DMS53 treated with DMSO at 0.1 percent for 48 hours (cell line): ENCODE measurements around the gene PSMB7.

ENCODE experiments used
- DNase-seq: peaks from one replicate; lab custom pipeline; 2025; ENCODE audit not compliant: unreplicated experiment; lab: John Stamatoyannopoulos, UW

PSMB7 gene

DNA sequence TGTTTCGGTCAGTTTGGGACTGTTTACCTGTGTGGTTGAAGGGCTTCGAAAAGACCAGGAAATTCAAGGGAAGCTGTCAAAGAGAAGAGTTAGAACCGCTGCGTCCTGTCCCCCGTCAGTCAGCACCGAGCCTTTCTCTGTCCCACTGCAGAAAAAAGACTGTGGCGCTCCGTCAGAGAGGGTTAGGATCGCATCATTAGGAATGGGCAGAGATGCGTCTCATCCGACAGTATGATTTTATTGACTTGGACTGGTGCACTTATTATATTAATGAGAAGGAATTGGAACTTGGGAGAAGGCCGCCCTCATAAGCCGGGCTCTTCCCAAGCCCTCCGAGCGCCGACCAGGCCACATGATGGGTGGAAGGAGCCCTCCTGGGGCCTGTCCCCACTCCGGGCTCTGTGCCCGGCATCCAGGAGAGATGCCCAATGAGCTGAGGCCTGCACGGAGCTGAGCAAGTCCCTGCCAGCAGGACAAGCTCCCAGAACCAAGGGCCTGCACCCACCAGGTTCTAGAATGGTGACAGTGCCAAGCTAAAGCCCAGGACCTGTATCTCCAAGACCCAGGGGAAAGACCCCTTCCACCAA is 85.9 kb downstream of the PSMB7 start:
- DNase-seq: no peak

DNA sequence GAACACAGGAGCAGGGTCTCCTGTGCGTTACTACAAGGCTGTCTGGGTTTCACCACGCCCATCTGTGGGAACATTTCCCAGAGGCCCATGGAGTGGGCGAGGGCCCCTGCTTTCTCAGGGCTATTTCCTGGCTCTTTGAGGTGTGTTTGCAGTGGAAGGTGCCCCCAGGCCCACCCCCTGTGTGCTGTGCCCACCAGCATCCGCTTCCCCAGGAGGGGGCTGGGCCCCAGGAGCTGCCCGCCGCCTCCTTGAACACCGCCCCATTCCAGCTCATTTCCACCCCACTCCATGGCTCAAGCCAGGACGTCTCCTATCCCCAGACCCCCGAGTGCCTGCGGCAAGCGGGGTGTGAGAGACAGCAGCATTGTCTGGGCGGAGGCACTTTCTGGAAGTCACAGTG is 87.0 kb downstream of the PSMB7 start:
- no peak for DNase-seq

DNA sequence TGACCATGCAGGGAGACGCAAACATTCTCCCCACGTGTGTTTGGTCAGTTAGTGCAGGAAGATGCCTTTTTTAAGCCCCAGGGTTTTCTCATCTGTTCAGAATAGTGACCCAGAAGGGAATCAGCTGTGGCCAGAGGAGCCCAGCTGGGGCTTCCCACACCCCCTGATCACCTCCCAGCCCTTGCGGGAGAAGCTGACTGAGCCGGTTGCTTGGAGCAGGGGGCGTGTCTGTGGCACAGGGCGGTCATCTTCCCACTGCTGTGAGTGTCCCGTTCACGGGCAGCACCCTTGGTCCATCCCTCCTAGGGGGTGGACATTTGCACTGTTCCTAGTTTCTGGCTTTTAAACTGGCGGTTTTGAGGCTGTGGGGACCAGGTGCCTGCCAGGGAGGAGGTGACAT is 87.8 kb downstream of the PSMB7 start:
- no peak for DNase-seq

DNA sequence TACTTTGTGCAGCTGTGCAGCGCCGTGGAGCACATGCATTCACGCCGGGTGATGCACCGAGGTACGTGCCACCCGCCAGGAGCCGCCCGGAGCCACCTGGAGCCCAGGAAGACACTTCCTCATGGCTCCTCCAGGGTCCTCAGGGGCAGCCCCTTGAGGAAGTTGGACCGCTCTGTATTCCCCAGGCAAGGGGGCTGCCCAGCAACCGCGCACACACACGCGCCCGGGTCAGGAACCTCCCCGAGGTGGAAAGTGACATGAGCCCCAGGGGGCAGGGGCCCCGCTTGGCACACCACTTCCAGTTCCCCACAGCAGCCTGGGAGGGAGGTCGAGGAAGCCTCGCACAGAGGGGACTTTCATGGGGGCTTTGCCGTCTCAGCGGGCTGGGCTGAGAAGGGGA is 88.9 kb downstream of the PSMB7 start:
- no peak for DNase-seq

DNA sequence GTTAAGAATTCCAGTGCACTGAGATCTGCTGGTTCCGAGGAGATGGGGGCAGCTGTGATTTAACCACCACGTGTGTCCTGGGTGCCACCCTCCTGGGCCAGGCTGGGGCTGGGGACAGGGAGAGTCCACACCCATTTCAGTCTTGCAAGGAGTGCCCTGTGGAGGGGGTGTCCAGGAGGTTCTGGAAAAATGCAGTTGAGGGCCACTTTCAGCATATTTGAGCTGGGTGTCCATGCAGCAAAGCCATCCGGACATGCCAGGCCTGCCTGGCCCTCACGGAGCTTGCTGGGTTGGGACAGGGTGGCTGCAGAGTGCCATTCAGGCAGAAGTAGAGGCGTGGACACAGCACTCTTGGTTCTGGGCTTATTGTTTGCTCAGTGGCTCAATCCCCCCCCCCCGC is 89.4 kb downstream of the PSMB7 start:
- DNase-seq: no peak

GRCh38 chr9:124323904-124324303 is 91.3 kb downstream of the PSMB7 start:
- DNase-seq: no peak

- no peak for DNase-seq
Observed at GRCh38 chr9:124322618-124323432, 92.4 kb downstream of the PSMB7 start.

DNA sequence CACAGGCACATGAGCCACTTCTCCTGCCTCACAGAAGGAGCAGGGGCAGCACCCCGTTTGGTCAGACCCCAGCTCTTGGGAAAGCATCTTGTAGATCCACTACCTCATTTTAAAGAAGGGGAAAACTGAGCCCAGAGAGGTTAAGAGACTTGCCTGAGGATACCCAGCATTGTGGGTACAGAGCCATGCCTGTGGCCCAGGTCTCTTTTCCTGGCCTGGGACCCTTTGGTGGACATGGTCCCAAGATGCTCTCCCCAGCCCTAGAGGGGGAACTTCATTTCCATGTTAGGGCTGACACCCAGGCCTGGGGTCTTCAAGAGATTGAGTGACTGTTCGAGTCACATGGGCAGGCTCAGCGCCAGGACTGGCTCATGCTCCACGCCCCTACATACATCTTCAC is 93.3 kb downstream of the PSMB7 start:
- DNase-seq: no peak

DNA sequence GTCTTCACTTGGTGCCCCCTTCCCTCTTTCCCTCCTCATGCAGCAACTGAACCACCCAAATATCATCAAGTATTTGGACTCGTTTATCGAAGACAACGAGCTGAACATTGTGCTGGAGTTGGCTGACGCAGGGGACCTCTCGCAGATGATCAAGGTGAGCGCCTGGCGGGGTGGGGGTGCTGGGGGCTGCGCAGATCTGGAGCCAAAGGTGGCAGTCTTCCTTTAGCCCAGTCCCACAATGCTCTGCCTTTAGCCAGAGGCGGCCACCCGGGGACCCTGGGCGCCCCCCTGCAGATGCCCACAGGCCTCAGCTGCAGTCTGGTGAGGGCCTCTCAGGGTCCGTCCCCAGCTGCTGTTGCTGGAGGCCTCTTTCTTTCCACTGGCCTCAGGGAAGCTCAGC is 93.8 kb downstream of the PSMB7 start:
- no peak for DNase-seq

- DNase-seq: peak; percentile 48
Observed at GRCh38 chr9:124320062-124320973, 94.9 kb downstream of the PSMB7 start.

GRCh38 chr9:124315882-124316281 is 99.4 kb downstream of the PSMB7 start:
- DNase-seq: no peak

DNA sequence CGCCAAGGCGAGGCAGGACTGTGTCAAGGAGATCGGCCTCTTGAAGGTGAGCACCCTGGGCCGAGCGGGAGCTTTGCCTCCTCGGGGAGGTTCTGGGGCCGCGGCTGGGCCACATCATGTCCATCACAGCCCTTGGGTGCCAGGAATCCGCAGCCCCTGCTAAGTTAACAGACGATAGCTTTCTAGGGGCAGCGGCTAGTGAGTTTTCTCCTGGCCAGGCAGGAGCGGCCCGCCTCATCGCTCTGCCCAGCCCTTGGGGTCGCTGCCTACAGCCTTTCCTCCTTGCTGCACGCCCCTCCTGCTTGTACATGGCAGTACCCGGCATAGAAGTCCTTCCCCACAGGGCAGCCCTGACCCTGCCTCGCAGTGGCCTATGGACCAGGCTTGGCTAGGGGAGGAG is 101.3 kb downstream of the PSMB7 start:
- DNase-seq: no peak

- no peak for DNase-seq
Observed at GRCh38 chr9:124312290-124313265, 102.7 kb downstream of the PSMB7 start.

GRCh38 chr9:124311283-124311682 is 104.0 kb downstream of the PSMB7 start:
- DNase-seq: no peak

- no peak for DNase-seq
Observed at GRCh38 chr9:124309667-124310084, 105.6 kb downstream of the PSMB7 start.

GRCh38 chr9:124308606-124309491 is 106.4 kb downstream of the PSMB7 start:
- no peak for DNase-seq

DNA sequence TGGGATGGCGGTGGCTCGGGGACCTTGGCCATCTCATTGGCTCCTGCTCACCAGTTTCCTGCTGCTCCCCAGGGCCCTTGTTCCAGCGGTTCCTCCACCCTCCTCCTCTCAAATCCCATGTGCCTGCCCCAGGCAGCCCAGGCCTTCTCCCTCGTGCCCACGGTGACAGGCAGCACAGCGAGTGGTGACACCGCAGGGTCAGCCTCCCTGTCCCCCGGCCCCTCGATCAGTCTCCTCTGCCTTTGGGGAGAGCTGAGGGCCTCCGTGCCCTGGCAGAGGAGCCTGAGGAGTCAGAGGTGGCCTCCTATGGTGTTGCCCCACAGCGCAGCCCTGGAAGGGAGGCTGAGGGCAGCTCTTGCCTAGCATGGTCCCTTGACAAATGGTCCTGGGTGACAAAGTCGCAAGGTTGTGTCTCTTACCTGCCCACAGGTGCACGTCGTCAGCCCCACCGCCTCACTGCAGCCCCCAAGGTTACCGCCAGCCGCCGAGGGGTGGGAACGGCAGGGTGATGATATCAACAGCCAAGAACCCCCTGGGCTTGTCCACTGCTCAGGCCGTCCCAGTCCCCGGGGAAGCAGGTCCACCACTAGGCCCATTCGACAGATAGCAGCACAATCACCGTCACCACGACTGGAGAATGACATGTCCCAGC is 107.7 kb downstream of the PSMB7 start:
- DNase-seq: no peak

- no peak for DNase-seq
Observed at GRCh38 chr9:124306098-124306735, 109.0 kb downstream of the PSMB7 start.

DNA sequence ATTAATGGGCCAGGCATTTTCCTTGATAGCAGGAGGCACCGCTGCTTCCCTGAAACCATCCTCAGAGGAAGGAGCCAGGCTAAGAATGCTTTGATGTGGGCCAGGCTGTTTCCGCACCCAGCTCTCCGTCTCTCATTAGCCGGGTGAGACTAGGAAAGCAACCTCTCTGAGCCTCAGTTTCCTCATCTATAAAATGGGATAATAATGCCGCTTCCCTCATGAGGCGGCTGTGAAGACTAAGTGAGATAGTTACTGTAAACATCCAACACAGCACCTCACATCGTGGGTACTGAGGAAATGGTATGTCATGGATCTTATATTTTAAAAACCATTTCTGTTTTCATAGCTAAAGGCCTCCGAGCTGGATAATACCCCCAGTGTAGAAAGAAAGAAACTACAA is 111.0 kb downstream of the PSMB7 start:
- no peak for DNase-seq
